Neutrophil (primary cell): ENCODE measurements around the gene EDN3.

Source experiments
- H3K27ac ChIP-seq: fragments of 200-600 bp; sonication (generic); 2 replicates; pipeline ENCODE4 v1.5.1; 2016; ENCODE audit warnings: mild to moderate bottlenecking, moderate library complexity
- H3K27me3 ChIP-seq: fragments of 200-600 bp; sonication (generic); 2 replicates; pipeline ENCODE4 v1.6.0; 2016; ENCODE audit warnings: mild to moderate bottlenecking
- H3K36me3 ChIP-seq: fragments of 200-600 bp; sonication (generic); 2 replicates; pipeline ENCODE4 v1.5.1; 2017
- H3K4me1 ChIP-seq, 2 experiments: fragments of 200-600 bp in 1 of 2; sonication (generic) in 1 of 2; 1 replicate in 1 of 2; 2 replicates in 1 of 2; pipeline versions ENCODE4 v1.5.1 to v1.6.1; 2013 to 2016; ENCODE audit warnings: low read depth in 1 of 2, low read length in 1 of 2, mild to moderate bottlenecking in 1 of 2, moderate library complexity in 1 of 2; ENCODE audit not compliant: control insufficient read depth in 1 of 2, insufficient read depth in 1 of 2
- H3K4me3 ChIP-seq, 2 experiments: fragments of 200-600 bp in 1 of 2; sonication (generic) in 1 of 2; 1 replicate in 1 of 2; 2 replicates in 1 of 2; pipeline ENCODE4 v1.5.1; 2013 to 2016; ENCODE audit warnings: low read depth in 1 of 2, low read length in 1 of 2, mild to moderate bottlenecking in 1 of 2, moderate library complexity in 1 of 2
- H3K9me3 ChIP-seq: fragments of 200-600 bp; sonication (generic); 2 replicates; pipeline ENCODE4 v1.5.1; 2016
- CTCF ChIP-seq: fragments of 200-600 bp; sonication (generic); IDR thresholded peaks from 2 replicates; pipeline ENCODE4 v1.5.1; 2016; ENCODE audit warnings: antibody characterized with exemption

EDN3 gene

GRCh38 chr20:59360934-59361333, 60.5 kb downstream of the EDN3 start:
- no peak overlapping the region for H3K27ac ChIP-seq
- no peaks in the 10 kb centered on the region for H3K27me3 ChIP-seq
- no peaks in the 10 kb centered on the region for H3K9me3 ChIP-seq
- H3K4me3 ChIP-seq, result no peak overlapping the region
- no peaks in the 10 kb centered on the region for H3K4me1 ChIP-seq
- no peak for TF ChIP-seq CTCF
- H3K36me3 ChIP-seq, result no peaks in the 10 kb centered on the region

- Histone ChIP-seq H3K27me3 (no peaks in the 10 kb centered on the region), H3K36me3 (no peaks in the 10 kb centered on the region), H3K27ac (no peak overlapping the region), H3K9me3 (no peaks in the 10 kb centered on the region), H3K4me3 (no peak overlapping the region), H3K4me1 (no peaks in the 10 kb centered on the region)
- TF ChIP-seq CTCF, result no peak
Observed at GRCh38 chr20:59361411-59361810, 61.0 kb downstream of the EDN3 start.

- no peak overlapping the region for H3K4me3 ChIP-seq
- H3K36me3 ChIP-seq, result no peaks in the 10 kb centered on the region
- H3K9me3 ChIP-seq, result no peaks in the 10 kb centered on the region
- no peaks in the 10 kb centered on the region for H3K27me3 ChIP-seq
- no peak overlapping the region for H3K27ac ChIP-seq
- H3K4me1 ChIP-seq, result no peaks in the 10 kb centered on the region
- no peak for TF ChIP-seq CTCF
Observed at GRCh38 chr20:59363101-59363500, 62.7 kb downstream of the EDN3 start.

GRCh38 chr20:59364611-59365010, 64.2 kb downstream of the EDN3 start:
- Histone ChIP-seq H3K27ac (no peak overlapping the region), H3K4me1 (no peaks in the 10 kb centered on the region)

GRCh38 chr20:59365611-59366285, 65.3 kb downstream of the EDN3 start:
- Histone ChIP-seq H3K4me1 (no peaks in the 10 kb centered on the region), H3K27ac (no peak overlapping the region), H3K36me3 (no peaks in the 10 kb centered on the region), H3K9me3 (no peaks in the 10 kb centered on the region), H3K4me3 (no peak overlapping the region), H3K27me3 (no peaks in the 10 kb centered on the region)
- TF ChIP-seq CTCF, result no peak

More at GRCh38 chr20:59364611-59365010, 64.2 kb downstream of the EDN3 start:
- no peak overlapping the region for H3K4me3 ChIP-seq
- H3K27me3 ChIP-seq, result no peaks in the 10 kb centered on the region
- no peaks in the 10 kb centered on the region for H3K36me3 ChIP-seq
- TF ChIP-seq CTCF, result no peak
- H3K9me3 ChIP-seq, result no peaks in the 10 kb centered on the region
